Adrenal gland (tissue), 5 donors: Measurements from ENCODE around the gene GRIP1.

Experiments
- POLR2A ChIP-seq, 2 donors: fragments of 450-650 bp; IDR thresholded peaks; one replicate each; pipeline ENCODE4 v1.6.1; 2017; ENCODE audit warnings: antibody characterized with exemption in 2 of 2, mild to moderate bottlenecking in 2 of 2, moderate library complexity in 1 of 2
- TF ChIP-seq, protein P1 (sequence below), 6 experiments: fragments of 450-650 bp in 4 of 6; fragments of 200-600 bp in 2 of 6; sonication (generic) in 1 of 6; IDR thresholded peaks; 1 replicate in 5 of 6; 2 replicates in 1 of 6; pipeline versions ENCODE4 v1.5.1 to v1.8.0; 2016 to 2021; ENCODE audit warnings: antibody characterized with exemption in 6 of 6, mild to moderate bottlenecking in 2 of 6, moderate library complexity in 1 of 6
- donor health status: DM: no; HTN: no; CAD: no.

DNA sequence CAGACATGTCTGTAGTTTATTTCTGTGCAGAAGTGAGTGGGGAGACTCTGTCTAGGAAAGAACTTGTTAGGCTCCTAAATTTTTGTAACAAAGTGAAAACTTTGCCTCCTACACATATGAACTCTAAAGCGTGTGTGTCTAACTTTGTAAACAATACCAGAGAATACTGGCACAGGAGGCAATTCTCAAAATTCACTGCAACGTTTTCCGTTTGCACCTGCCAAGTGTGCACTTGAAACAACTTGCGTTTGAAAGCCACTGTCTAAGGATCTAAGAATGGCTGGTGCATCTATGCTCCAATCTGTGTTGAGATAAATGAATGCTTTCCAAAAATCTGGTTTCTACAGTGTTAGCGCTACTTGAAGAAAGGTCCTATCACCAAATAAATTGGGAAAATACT, 15.3 kb downstream of the GRIP1 start:
- TF ChIP-seq, protein P1, sequence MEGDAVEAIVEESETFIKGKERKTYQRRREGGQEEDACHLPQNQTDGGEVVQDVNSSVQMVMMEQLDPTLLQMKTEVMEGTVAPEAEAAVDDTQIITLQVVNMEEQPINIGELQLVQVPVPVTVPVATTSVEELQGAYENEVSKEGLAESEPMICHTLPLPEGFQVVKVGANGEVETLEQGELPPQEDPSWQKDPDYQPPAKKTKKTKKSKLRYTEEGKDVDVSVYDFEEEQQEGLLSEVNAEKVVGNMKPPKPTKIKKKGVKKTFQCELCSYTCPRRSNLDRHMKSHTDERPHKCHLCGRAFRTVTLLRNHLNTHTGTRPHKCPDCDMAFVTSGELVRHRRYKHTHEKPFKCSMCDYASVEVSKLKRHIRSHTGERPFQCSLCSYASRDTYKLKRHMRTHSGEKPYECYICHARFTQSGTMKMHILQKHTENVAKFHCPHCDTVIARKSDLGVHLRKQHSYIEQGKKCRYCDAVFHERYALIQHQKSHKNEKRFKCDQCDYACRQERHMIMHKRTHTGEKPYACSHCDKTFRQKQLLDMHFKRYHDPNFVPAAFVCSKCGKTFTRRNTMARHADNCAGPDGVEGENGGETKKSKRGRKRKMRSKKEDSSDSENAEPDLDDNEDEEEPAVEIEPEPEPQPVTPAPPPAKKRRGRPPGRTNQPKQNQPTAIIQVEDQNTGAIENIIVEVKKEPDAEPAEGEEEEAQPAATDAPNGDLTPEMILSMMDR (IDR thresholded peaks at IDR 0.05), result no peak
- TF ChIP-seq POLR2A (IDR thresholded peaks at IDR 0.05), result no peak
